ENCODE data around the gene AEBP2.

DNA sequence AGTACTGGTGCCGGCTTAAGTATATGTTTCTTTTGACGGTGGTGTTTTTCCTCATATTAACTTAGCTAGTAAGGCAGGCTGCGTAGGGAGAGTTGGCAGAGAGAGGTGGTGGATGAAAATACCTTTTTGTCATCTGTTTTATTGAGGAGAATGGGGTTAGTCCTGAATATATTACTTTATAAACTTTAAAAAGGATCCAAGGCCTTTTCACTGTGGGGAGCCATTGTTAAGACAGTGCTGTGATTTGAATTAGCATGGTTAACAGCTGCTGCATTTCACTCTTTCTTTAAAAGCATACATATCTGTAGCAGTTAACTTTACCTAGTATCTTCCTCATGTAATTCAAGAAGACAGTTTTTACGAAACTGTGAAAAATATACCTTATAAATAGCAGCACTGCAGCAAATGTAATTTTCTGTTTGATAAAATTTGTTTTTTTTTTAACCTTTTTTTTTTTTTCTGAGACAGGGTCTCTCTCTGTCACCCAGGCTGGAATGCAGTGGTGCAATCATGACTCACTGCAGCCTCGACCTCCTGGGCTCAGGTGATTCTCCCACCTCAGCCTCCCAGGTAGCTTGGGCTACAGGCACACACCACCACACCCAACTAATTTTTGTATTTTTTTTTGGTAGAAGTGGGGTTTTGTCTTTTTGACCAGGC lies 57.1 kb downstream of the AEBP2 start:
- TF ChIP-seq EZH2 (optimal IDR thresholded peaks at IDR 0.05; ENCODE audit: low read depth, low read length) (no peak), EZH2phosphoT487 (IDR thresholded peaks at IDR 0.05; ENCODE audit: low read length) (no peak)
- TF ChIP-seq, protein P1, sequence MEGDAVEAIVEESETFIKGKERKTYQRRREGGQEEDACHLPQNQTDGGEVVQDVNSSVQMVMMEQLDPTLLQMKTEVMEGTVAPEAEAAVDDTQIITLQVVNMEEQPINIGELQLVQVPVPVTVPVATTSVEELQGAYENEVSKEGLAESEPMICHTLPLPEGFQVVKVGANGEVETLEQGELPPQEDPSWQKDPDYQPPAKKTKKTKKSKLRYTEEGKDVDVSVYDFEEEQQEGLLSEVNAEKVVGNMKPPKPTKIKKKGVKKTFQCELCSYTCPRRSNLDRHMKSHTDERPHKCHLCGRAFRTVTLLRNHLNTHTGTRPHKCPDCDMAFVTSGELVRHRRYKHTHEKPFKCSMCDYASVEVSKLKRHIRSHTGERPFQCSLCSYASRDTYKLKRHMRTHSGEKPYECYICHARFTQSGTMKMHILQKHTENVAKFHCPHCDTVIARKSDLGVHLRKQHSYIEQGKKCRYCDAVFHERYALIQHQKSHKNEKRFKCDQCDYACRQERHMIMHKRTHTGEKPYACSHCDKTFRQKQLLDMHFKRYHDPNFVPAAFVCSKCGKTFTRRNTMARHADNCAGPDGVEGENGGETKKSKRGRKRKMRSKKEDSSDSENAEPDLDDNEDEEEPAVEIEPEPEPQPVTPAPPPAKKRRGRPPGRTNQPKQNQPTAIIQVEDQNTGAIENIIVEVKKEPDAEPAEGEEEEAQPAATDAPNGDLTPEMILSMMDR (IDR thresholded peaks at IDR 0.05; ENCODE audit: low read length), result no peak
